GM18873 (cell line): Measurements from ENCODE around the gene C5orf24.
A peak's percentile ranks its signal among the peaks of the same experiment; 100 is the strongest.
"Not testable (repeated sequence)": the region's sequence is repeated elsewhere in the genome, so short reads cannot be mapped to it uniquely, and the experiment has no call there.

Experiments
- ATAC-seq: cut with Tn5 transposase; IDR thresholded peaks from one replicate; pipeline ENCODE4 v1.9.1; 2021; ENCODE audit warnings: mild to moderate bottlenecking, moderate library complexity, moderate number of reproducible peaks; ENCODE audit not compliant: unreplicated experiment, low FRiP score

C5orf24 gene

GRCh38 chr5:134845852-134846640, at the start of gene C5orf24:
Gene C5orf24 (plus strand): TSS chr5:134845968. CDS start chr5:134854901, 8,933 bp downstream.
- peak; percentile 84 for ATAC-seq

- ATAC-seq: no peak
Observed at GRCh38 chr5:134798468-134798867, 47.3 kb upstream of the C5orf24 start.

- ATAC-seq: no peak
Observed at GRCh38 chr5:134803821-134804220, 41.9 kb upstream of the C5orf24 start.

GRCh38 chr5:134813407-134813806, 32.4 kb upstream of the C5orf24 start:
- no peak for ATAC-seq

GRCh38 chr5:134813827-134814226, 31.9 kb upstream of the C5orf24 start:
- no peak for ATAC-seq

GRCh38 chr5:134817006-134817405, 28.8 kb upstream of the C5orf24 start:
- ATAC-seq: no peak

- ATAC-seq: no peak
Observed at GRCh38 chr5:134818776-134819175, 27.0 kb upstream of the C5orf24 start.

- ATAC-seq: no peak
Observed at GRCh38 chr5:134819407-134819963, 26.3 kb upstream of the C5orf24 start.

GRCh38 chr5:134821841-134822240, 23.9 kb upstream of the C5orf24 start:
- no peak for ATAC-seq

- no peak for ATAC-seq
Observed at GRCh38 chr5:134824681-134825080, 21.1 kb upstream of the C5orf24 start.

- ATAC-seq: no peak
Observed at GRCh38 chr5:134825212-134825611, 20.6 kb upstream of the C5orf24 start.

- ATAC-seq: no peak
Observed at GRCh38 chr5:134833340-134834032, 12.3 kb upstream of the C5orf24 start.

GRCh38 chr5:134835623-134836022, 10.1 kb upstream of the C5orf24 start:
- no peak for ATAC-seq

GRCh38 chr5:134837530-134838181, 8.1 kb upstream of the C5orf24 start:
- ATAC-seq: no peak

GRCh38 chr5:134838361-134838760, 7.4 kb upstream of the C5orf24 start:
- ATAC-seq: not testable (repeated sequence)

GRCh38 chr5:134840811-134841210, 5.0 kb upstream of the C5orf24 start:
- no peak for ATAC-seq

GRCh38 chr5:134844252-134844651, 1.5 kb upstream of the C5orf24 start:
- ATAC-seq: no peak

- ATAC-seq: no peak
Observed at GRCh38 chr5:134845335-134845851, 375 bp upstream of the C5orf24 start.

GRCh38 chr5:134846641-134846960, 833 bp downstream of the C5orf24 start:
- ATAC-seq: no peak

- not testable (repeated sequence) for ATAC-seq
Observed at GRCh38 chr5:134849434-134849933, 3.7 kb downstream of the C5orf24 start.
